IPS DF 4.7 (cell line): Measurements from ENCODE around the gene CEACAM19.
"Not testable (repeated sequence)": the region's sequence is repeated elsewhere in the genome, so short reads cannot be mapped to it uniquely, and the experiment has no call there.

Experiments
- DNase-seq: peaks from one replicate; pipeline ENCODE4 v3.0.0-alpha.2; 2013; ENCODE audit warnings: low spot score; ENCODE audit errors: extremely low read depth

The CEACAM19 gene

GRCh38 chr19:44700547-44700946 lies 29.3 kb downstream of the CEACAM19 start:
- DNase-seq: no peak

- no peak for DNase-seq
These were observed 29.9 kb downstream of the CEACAM19 start for GRCh38 chr19:44701228-44701627.

- DNase-seq: no peak
These were observed 31.4 kb downstream of the CEACAM19 start for GRCh38 chr19:44702551-44703176.

GRCh38 chr19:44703336-44704078 lies 32.2 kb downstream of the CEACAM19 start:
- DNase-seq: no peak

GRCh38 chr19:44704982-44705381 lies 33.7 kb downstream of the CEACAM19 start:
- no peak for DNase-seq

- no peak for DNase-seq
These were observed 34.3 kb downstream of the CEACAM19 start for GRCh38 chr19:44705502-44706010.

GRCh38 chr19:44706506-44707236 lies 35.4 kb downstream of the CEACAM19 start:
- DNase-seq: no peak

- no peak for DNase-seq
These were observed 36.5 kb downstream of the CEACAM19 start for GRCh38 chr19:44707794-44708193.

GRCh38 chr19:44708940-44709339 lies 37.7 kb downstream of the CEACAM19 start:
- DNase-seq: no peak

- DNase-seq: not testable (repeated sequence)
These were observed 38.4 kb downstream of the CEACAM19 start for GRCh38 chr19:44709434-44710266.

- DNase-seq: no peak
These were observed 39.2 kb downstream of the CEACAM19 start for GRCh38 chr19:44710483-44710882.

- no peak for DNase-seq
These were observed 41.7 kb downstream of the CEACAM19 start for GRCh38 chr19:44712864-44713515.

GRCh38 chr19:44714597-44715169 lies 43.4 kb downstream of the CEACAM19 start:
- DNase-seq: no peak

- DNase-seq: no peak
These were observed 46.3 kb downstream of the CEACAM19 start for GRCh38 chr19:44717603-44718002.

- peak; percentile 69 for DNase-seq
These were observed 47.4 kb downstream of the CEACAM19 start for GRCh38 chr19:44718441-44719261.

- DNase-seq: no peak
These were observed 48.0 kb downstream of the CEACAM19 start for GRCh38 chr19:44719262-44719701.

- not testable (repeated sequence) for DNase-seq
These were observed 49.1 kb downstream of the CEACAM19 start for GRCh38 chr19:44720396-44720795.

GRCh38 chr19:44720945-44721344 lies 49.7 kb downstream of the CEACAM19 start:
- no peak for DNase-seq

GRCh38 chr19:44721369-44721768 lies 50.1 kb downstream of the CEACAM19 start:
- not testable (repeated sequence) for DNase-seq
